Measurements from ENCODE around the gene GSK3B.

GSK3B gene

GRCh38 chr3:120093911-120094775 is at the start of gene GSK3B:
GSK3B (minus strand) TSS chr3:120094447; CDS start chr3:120093434, 1,013 bp downstream.
- peak; percentile 97 for DNase-seq (ENCODE audit: low read depth)

GRCh38 chr3:120143676-120144075 is 49.4 kb upstream of the GSK3B start:
- no peak for DNase-seq (ENCODE audit: low read depth)

GRCh38 chr3:120142236-120142635 is 48.0 kb upstream of the GSK3B start:
- DNase-seq (ENCODE audit: low read depth) = no peak

- no peak for DNase-seq (ENCODE audit: low read depth)
Measured at GRCh38 chr3:120140098-120140742, 46.0 kb upstream of the GSK3B start.

- no peak for DNase-seq (ENCODE audit: low read depth)
Measured at GRCh38 chr3:120139140-120139539, 44.9 kb upstream of the GSK3B start.

GRCh38 chr3:120137548-120137947 is 43.3 kb upstream of the GSK3B start:
- no peak for DNase-seq (ENCODE audit: low read depth)

GRCh38 chr3:120130656-120131055 is 36.4 kb upstream of the GSK3B start:
- DNase-seq (ENCODE audit: low read depth) = no peak

GRCh38 chr3:120129718-120130513 is 35.7 kb upstream of the GSK3B start:
- DNase-seq (ENCODE audit: low read depth) = no peak

- no peak for DNase-seq (ENCODE audit: low read depth)
Measured at GRCh38 chr3:120129051-120129450, 34.8 kb upstream of the GSK3B start.

- DNase-seq (ENCODE audit: low read depth) = no peak
Measured at GRCh38 chr3:120125992-120126391, 31.7 kb upstream of the GSK3B start.

- DNase-seq (ENCODE audit: low read depth) = no peak
Measured at GRCh38 chr3:120119846-120120510, 25.7 kb upstream of the GSK3B start.

- no peak for DNase-seq (ENCODE audit: low read depth)
Measured at GRCh38 chr3:120114981-120115380, 20.7 kb upstream of the GSK3B start.

- DNase-seq (ENCODE audit: low read depth) = no peak
Measured at GRCh38 chr3:120114376-120114775, 20.1 kb upstream of the GSK3B start.

GRCh38 chr3:120113128-120114116 is 19.2 kb upstream of the GSK3B start:
- no peak for DNase-seq (ENCODE audit: low read depth)

GRCh38 chr3:120111898-120112297 is 17.7 kb upstream of the GSK3B start:
- DNase-seq (ENCODE audit: low read depth) = no peak

- no peak for DNase-seq (ENCODE audit: low read depth)
Measured at GRCh38 chr3:120103276-120103675, 9.0 kb upstream of the GSK3B start.

- DNase-seq (ENCODE audit: low read depth) = no peak
Measured at GRCh38 chr3:120102674-120103073, 8.4 kb upstream of the GSK3B start.

- no peak for DNase-seq (ENCODE audit: low read depth)
Measured at GRCh38 chr3:120102232-120102631, 8.0 kb upstream of the GSK3B start.

- no peak for DNase-seq (ENCODE audit: low read depth)
Measured at GRCh38 chr3:120101624-120102023, 7.4 kb upstream of the GSK3B start.

- no peak for DNase-seq (ENCODE audit: low read depth)
Measured at GRCh38 chr3:120100711-120101110, 6.5 kb upstream of the GSK3B start.

- DNase-seq (ENCODE audit: low read depth) = no peak
Measured at GRCh38 chr3:120098710-120099109, 4.5 kb upstream of the GSK3B start.

All from stimulated activated CD4-positive, alpha-beta T cell treated with anti-CD3 and anti-CD28 coated beads, Interleukin-2, amount 100 ng/mL, for 4 hours (primary cell).